Stimulated activated CD8-positive, alpha-beta memory T cell treated with anti-CD3 and anti-CD28 coated beads, Interleukin-15, amount 100 ng/mL, for 1 hour (primary cell): ENCODE results near the gene PTPN4.
"Not testable (repeated sequence)": the region's sequence is repeated elsewhere in the genome, so short reads cannot be mapped to it uniquely, and the experiment has no call there.

Experiments used
- DNase-seq: peaks from one replicate; pipeline ENCODE4 v3.0.0-alpha.2; 2020; ENCODE audit warnings: low read depth

Gene PTPN4

GRCh38 chr2:119766944-119767343 lies 7.2 kb downstream of the PTPN4 start:
- no peak for DNase-seq

DNA sequence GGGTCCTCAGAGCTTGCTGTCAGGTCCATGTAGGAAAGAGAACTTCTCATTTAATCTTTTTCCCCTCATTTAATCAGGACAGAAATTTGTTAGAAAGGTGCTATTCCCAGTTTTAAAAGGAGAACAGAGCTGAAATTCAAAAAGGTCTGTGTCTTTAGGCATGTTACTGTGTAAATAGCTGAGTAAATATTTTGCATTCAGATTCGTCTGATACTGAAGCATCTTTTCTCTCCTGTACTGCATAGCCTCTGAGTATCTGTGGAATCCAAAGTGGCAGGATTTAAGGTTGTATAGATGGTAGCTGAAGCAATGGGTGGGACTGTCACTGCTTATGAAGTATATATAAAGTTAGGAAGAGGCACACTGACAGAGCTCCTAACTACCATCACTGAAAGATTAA lies 9.0 kb downstream of the PTPN4 start:
- no peak for DNase-seq

DNA sequence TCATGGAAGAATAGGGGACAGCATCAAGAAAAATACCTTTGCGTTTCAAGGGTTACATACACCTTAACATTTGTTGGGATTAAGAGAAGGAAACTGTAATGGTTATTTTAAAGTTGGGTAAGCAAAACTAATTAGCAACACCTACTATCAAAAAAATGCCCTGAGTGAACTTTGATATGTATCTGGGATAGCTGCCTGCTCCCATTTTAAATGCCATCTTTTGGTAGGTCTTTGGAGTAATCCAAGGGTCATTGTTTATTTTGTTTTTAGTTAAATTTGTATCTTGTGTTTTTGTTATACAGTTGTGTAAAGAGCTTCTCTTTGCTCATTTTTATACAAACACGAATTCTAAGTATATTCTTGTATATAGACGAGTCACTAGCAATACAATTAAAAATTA lies 9.9 kb downstream of the PTPN4 start:
- no peak for DNase-seq

- DNase-seq = no peak
Measured at GRCh38 chr2:119771331-119771730, 11.6 kb downstream of the PTPN4 start.

- DNase-seq = no peak
Measured at GRCh38 chr2:119772128-119772527, 12.4 kb downstream of the PTPN4 start.

- DNase-seq = no peak
Measured at GRCh38 chr2:119772767-119773166, 13.0 kb downstream of the PTPN4 start.

GRCh38 chr2:119774026-119774425 lies 14.3 kb downstream of the PTPN4 start:
- DNase-seq = no peak

DNA sequence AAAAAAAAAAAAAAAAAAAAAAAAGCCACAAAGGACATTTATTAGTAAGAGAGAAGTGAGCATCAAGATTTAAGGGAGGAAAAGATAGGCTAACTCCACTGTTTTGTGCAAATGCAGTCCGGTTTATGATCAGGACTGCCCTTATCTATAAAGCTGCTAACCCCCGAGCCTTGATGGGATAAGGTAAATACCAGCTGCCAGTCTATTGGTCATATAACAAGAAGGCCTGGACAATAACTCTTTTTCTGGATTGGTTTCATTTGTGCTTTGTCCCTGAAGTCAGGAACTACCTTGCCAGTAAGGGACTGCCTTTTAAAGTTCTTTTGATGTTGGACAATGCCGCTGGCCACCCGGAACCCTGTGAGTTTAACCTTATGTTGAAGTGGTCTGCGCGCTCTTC lies 15.4 kb downstream of the PTPN4 start:
- no peak for DNase-seq

DNA sequence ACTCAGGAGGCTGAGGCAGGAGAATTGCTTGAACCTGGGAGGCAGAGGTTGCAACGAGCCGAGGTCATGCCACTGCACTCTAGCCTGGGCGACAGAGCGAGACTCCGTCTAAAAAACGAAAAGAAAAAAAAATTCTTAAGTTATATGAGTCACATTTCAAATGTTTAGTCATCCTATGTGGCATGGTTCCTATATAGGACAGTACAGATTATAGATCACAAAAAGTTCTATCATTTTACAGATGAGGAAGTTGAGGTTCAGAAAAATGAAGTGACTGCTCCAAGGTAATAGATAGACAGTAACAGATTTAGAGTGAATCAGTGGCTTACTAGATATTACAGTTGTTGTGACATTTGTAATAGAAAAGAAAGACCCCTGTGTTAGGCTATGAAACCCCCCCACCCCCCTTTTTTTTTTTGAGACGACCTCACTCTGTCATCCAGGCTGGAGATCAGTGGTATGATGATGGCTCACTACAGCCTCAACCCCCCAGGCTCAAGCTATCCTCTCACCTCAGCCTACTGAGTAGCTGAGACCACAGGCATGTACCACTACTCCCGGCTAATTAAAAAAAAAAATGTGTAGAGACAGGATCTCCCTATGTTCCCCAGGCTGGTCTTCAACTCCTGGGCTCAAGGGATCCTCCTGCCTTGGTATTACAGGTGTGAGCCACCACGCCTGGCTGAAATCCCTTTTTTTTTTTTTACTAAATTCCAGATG lies 22.7 kb downstream of the PTPN4 start:
- no peak for DNase-seq

DNA sequence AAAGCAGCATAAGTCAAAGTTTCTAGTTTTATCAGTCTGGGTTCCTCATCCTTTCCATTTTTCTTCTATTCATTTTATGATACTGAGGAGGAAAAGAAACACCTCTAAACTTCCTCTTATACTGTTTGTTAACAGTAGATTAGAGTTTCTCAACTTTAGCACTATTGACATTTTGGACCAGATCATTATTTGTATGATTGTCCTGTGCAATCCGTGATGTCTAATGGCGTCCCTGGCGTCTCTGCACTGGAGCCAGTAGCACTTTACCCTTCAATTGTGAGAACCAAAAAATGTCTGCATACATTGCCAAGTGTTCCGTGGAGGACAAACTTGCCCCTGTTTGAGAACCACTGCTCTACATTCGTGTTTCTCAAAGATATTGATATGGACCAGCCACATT lies 25.2 kb downstream of the PTPN4 start:
- DNase-seq = no peak

- DNase-seq = no peak
Measured at GRCh38 chr2:119786295-119786694, 26.6 kb downstream of the PTPN4 start.

- no peak for DNase-seq
Measured at GRCh38 chr2:119788752-119789151, 29.0 kb downstream of the PTPN4 start.

- no peak for DNase-seq
Measured at GRCh38 chr2:119790466-119790865, 30.7 kb downstream of the PTPN4 start.

DNA sequence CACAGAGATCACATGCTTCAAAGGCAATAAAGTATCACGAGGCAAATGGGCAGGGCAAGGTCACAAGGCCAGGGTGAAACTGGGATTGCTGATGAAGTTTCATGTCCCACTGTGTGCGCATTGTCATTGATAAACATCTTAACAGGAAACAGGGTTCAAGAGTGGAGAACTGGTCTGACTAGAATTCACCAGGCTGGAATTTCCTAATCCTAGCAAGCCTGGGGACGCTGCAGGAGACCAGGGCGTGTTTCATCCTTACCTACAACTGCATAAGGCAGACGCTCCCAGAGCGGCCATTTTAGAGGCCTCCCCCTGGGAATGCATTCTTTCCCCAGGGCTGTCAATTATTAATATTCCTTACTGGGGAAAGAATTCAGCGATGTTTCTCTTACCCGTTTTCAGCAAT lies 33.2 kb downstream of the PTPN4 start:
- DNase-seq = no peak

DNA sequence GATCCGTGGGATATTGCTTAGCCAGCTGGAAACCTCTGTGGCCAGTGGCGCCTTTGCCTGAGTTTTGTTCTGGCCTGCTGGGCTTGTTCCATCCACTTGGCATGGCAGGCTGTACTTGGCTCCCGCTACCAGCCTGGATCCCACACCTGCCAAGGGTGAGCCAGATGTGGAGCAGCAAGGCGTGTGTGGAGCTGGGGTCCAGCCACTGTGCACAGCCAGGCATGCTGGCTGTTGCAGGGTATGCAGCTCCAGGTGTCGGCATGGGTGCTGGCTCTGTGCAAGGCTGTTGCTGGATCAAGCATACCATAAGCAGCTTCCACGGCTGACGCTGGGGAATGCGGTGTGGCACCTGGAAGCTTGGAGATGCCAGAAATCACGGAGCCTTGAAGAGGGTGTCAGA lies 34.5 kb downstream of the PTPN4 start:
- DNase-seq = no peak

DNA sequence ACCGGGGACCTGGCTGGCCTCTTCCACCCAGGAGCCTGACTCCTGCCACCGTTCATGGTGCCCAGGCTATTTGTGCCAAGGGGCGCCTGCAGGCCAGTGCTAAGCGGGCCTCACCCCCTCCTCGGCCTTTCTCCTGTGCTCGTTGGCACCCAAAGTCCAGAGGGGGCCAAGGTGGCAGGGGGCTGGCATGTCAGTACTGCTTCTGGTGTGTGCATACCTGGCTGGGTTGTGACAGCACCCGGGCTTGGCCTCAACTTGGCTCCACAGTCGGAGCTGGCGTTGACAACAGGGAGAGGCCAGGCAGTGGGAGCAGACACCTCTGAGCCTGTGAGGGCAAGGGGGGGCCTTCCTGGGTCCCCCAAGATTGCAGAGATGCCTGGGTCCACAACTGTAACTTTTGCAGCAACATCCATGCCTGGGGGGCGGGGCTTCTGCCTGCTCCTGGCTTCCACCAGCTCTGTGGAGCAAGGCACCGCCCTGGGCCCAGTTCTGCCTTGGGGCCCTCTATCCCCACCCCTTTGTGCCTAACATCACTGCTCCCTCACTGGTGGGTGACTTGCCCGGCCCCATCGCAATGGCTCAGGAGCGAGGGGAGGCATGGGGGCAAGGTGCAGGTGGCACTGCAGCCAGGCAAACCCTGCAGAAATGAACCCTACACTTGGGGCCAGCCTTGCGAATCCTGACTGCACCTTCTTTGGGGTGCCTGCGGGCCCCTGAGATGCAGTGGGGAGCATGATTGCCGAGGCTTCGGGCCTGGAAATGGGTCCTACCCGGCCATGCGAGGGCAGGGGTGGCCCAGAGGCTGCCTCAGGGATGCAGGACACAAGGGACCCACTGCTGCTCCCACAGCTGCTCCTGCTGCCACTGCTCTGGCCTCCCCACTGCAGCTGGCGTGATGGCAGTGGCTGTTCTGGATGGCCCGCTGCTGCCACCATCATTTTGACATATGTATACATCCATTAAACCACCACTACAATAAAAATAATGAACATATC lies 35.9 kb downstream of the PTPN4 start:
- no peak for DNase-seq

- no peak for DNase-seq
Measured at GRCh38 chr2:119800376-119800902, 40.7 kb downstream of the PTPN4 start.

DNA sequence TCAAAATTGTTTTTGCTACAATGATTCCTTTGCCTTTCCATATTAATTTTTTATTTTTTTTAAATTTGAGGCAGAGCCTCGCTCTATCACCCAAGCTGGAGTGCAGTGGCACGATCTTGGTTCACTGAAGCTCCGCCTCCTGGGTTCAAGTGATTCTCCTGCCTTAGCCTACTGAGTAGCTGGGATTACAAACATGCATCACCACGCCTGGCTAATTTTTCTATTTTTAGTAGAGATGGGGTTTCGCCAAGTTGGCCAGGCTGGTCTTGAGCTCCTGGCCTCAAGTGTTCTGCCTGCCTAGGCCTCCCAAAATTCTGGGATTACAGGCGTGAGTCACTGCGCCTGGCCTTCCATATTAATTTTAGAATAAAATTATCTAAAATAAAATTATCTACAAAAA lies 41.3 kb downstream of the PTPN4 start:
- DNase-seq = no peak

DNA sequence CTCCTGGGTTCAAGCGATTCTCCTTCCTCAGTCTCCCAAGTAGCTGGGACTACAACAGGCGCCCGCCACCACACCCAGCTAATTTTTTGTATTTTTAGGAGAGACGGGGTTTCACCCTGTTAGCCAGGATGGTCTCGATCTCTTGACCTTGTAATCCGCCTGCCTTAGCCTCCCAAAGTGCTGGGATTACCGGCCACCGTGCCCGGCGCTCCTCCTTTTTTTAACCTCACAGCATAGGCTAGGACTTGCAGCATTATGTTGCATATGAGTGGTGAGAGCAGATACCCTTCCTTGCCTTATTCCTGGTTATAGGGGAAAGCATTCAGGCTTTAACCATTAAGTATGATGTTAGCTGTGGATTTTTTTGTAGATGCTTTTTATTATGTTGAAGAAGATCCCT lies 42.3 kb downstream of the PTPN4 start:
- not testable (repeated sequence) for DNase-seq

GRCh38 chr2:119803101-119803500 lies 43.4 kb downstream of the PTPN4 start:
- no peak for DNase-seq

GRCh38 chr2:119804409-119804808 lies 44.7 kb downstream of the PTPN4 start:
- DNase-seq = not testable (repeated sequence)

- DNase-seq = no peak
Measured at GRCh38 chr2:119808516-119809147, 48.9 kb downstream of the PTPN4 start.
